Ishikawa (cell line): ENCODE results near the gene BLMH.

ENCODE experiments used
- RAD21 ChIP-seq: IDR thresholded peaks from 2 replicates; pipeline ENCODE4 v1.6.1; 2012; ENCODE audit warnings: low read depth
- YY1 ChIP-seq: IDR thresholded peaks from 2 replicates; pipeline ENCODE4 v1.6.1; 2012; ENCODE audit warnings: low read depth
- TF ChIP-seq, protein P1 (sequence below): IDR thresholded peaks from 2 replicates; pipeline ENCODE4 v1.6.1; 2012

DNA sequence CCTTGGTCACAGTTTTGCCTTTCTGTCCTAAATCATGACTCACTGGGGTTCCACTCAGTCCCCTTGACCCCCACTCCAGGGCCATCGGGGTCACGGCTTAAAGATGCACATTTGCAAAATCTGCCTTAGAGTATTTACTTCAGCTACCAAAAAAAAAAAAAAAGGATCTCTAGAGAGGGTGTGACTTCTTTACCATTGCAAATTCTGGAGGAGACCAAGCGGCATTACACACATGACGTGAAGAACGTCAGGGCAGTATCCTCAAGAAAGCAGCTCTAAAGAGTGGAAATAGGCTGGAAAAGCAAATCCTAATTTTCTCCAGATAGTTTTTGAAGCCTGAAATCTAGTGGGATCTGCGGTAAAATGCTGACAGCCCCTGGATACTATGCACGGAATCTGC lies 81.8 kb downstream of the BLMH start:
- no peak for TF ChIP-seq YY1
- TF ChIP-seq RAD21 = no peak
- TF ChIP-seq, protein P1, sequence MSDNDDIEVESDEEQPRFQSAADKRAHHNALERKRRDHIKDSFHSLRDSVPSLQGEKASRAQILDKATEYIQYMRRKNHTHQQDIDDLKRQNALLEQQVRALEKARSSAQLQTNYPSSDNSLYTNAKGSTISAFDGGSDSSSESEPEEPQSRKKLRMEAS = no peak
